Measurements from ENCODE around the gene RASSF10.

RASSF10 gene

GRCh38 chr11:13055200-13055599 is 46.1 kb downstream of the RASSF10 start:
- DNase-seq (ENCODE audit: low read depth in 2 of 2): no peak

GRCh38 chr11:13061294-13061990 is 52.3 kb downstream of the RASSF10 start:
- no peak for DNase-seq (ENCODE audit: low read depth in 2 of 2)
